Hepatocyte (in vitro differentiated cells): Measurements from ENCODE around the gene TMEM30A.

Experiments used
- EZH2phosphoT487 ChIP-seq: fragments of 200-600 bp; sonication (generic); IDR thresholded peaks from one replicate; pipeline ENCODE4 v1.6.1; 2018; ENCODE audit warnings: antibody characterized with exemption, mild to moderate bottlenecking, low read depth, moderate library complexity; ENCODE audit not compliant: unreplicated experiment, severe bottlenecking
- TF ChIP-seq, protein P1 (sequence below): fragments of 200-600 bp; sonication (generic); IDR thresholded peaks from 2 replicates; pipeline ENCODE4 v1.5.1; 2016; ENCODE audit warnings: antibody characterized with exemption, mild to moderate bottlenecking; ENCODE audit not compliant: poor library complexity

DNA sequence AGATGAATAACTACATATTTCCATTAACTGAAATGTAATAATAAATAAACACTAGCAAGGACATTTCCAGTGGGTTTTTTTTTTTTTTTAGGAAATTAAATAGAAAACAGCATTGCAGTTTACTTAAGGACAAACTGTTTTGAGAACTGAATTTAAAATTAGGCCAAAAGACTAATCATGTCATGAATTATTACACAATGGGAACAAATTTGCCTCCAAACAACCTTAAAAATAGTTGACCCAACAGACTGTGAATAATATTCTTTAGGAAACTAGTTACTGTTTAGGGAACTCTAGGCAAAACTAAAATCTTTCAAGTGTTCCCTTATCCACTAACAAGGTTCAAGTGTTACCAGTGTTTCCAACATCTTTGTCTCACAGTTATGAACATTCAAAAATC, 62.3 kb downstream of the TMEM30A start:
- TF ChIP-seq, protein P1, sequence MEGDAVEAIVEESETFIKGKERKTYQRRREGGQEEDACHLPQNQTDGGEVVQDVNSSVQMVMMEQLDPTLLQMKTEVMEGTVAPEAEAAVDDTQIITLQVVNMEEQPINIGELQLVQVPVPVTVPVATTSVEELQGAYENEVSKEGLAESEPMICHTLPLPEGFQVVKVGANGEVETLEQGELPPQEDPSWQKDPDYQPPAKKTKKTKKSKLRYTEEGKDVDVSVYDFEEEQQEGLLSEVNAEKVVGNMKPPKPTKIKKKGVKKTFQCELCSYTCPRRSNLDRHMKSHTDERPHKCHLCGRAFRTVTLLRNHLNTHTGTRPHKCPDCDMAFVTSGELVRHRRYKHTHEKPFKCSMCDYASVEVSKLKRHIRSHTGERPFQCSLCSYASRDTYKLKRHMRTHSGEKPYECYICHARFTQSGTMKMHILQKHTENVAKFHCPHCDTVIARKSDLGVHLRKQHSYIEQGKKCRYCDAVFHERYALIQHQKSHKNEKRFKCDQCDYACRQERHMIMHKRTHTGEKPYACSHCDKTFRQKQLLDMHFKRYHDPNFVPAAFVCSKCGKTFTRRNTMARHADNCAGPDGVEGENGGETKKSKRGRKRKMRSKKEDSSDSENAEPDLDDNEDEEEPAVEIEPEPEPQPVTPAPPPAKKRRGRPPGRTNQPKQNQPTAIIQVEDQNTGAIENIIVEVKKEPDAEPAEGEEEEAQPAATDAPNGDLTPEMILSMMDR, result no peak
- TF ChIP-seq EZH2phosphoT487, result no peak
